GM23338 (cell line): ENCODE data around the gene MYO7B. TPM values are rescaled to one million over a fixed set of nuclear protein-coding genes. Genes with fewer than 3 reads are reported as not detected.

Experiments
- ATAC-seq: fragments of 200-7000 bp; cut with Tn5 transposase; 3 replicates; pipeline ENCODE4 v1.9.1; 2020
- DNase-seq: peaks from one replicate; pipeline ENCODE4 v3.0.0-alpha.2; 2015; ENCODE audit warnings: low spot score
- H2AFZ ChIP-seq: fragments of 200-600 bp; sonication (generic); 2 replicates; pipeline ENCODE4 v1.8.0; 2016; ENCODE audit warnings: antibody characterized with exemption, mild to moderate bottlenecking, moderate library complexity
- H3F3A ChIP-seq: fragments of 200-600 bp; sonication (generic); replicated peaks from 2 replicates; pipeline ENCODE4 v1.8.0; 2017; ENCODE audit warnings: antibody characterized with exemption, mixed run types, low read depth
- H3K27ac ChIP-seq: fragments of 200-600 bp; sonication (generic); 2 replicates; pipeline ENCODE4 v1.6.1; 2016; ENCODE audit warnings: low read depth
- H3K27me3 ChIP-seq: fragments of 200-600 bp; sonication (generic); 2 replicates; pipeline ENCODE4 v1.8.0; 2016; ENCODE audit warnings: mild to moderate bottlenecking, mixed run types, moderate library complexity; ENCODE audit not compliant: insufficient read depth
- H3K36me3 ChIP-seq: fragments of 200-600 bp; sonication (generic); 2 replicates; pipeline ENCODE4 v1.8.0; 2016; ENCODE audit warnings: mild to moderate bottlenecking; ENCODE audit not compliant: insufficient read depth
- H3K4me1 ChIP-seq: fragments of 200-600 bp; sonication (generic); 2 replicates; pipeline ENCODE4 v1.8.0; 2016; ENCODE audit warnings: mild to moderate bottlenecking, moderate library complexity; ENCODE audit not compliant: insufficient read depth
- H3K4me2 ChIP-seq: fragments of 200-600 bp; sonication (generic); 2 replicates; pipeline ENCODE4 v1.7.1; 2017; ENCODE audit warnings: mixed run types
- H3K4me3 ChIP-seq: fragments of 200-600 bp; sonication (generic); 2 replicates; pipeline ENCODE4 v1.6.1; 2016; ENCODE audit warnings: mixed run types
- H3K79me2 ChIP-seq: fragments of 200-600 bp; sonication (generic); replicated peaks from 2 replicates; pipeline ENCODE4 v1.8.0; 2017; ENCODE audit warnings: mild to moderate bottlenecking; ENCODE audit not compliant: insufficient read depth
- H3K9me2 ChIP-seq: fragments of 200-600 bp; sonication (generic); 2 replicates; pipeline ENCODE4 v1.8.0; 2017; ENCODE audit not compliant: insufficient read depth
- H4K20me1 ChIP-seq: fragments of 200-600 bp; sonication (generic); replicated peaks from 2 replicates; pipeline ENCODE4 v1.8.0; 2017; ENCODE audit warnings: mild to moderate bottlenecking; ENCODE audit not compliant: insufficient read depth
- H3K27ac Mint-ChIP-seq: 2 replicates; pipeline ENCODE4 v1.8.0; 2020; ENCODE audit warnings: inconsistent platforms, mild to moderate bottlenecking, moderate library complexity, mixed read lengths
- H3K27me3 Mint-ChIP-seq: 3 replicates; pipeline ENCODE4 v1.8.0; 2022; ENCODE audit warnings: low read depth, mild to moderate bottlenecking, moderate library complexity, mixed read lengths, inconsistent platforms; ENCODE audit not compliant: insufficient read depth, poor library complexity
- H3K36me3 Mint-ChIP-seq: 3 replicates; pipeline ENCODE4 v1.8.0; 2021; ENCODE audit warnings: low read depth, mild to moderate bottlenecking, inconsistent platforms, moderate library complexity, mixed read lengths
- H3K4me1 Mint-ChIP-seq: 3 replicates; pipeline ENCODE4 v1.8.0; 2020; ENCODE audit warnings: mild to moderate bottlenecking, inconsistent platforms, mixed read lengths
- H3K4me3 Mint-ChIP-seq: 3 replicates; pipeline ENCODE4 v1.8.0; 2021; ENCODE audit warnings: moderate library complexity, mild to moderate bottlenecking, inconsistent platforms, mixed read lengths
- H3K9me3 Mint-ChIP-seq: 3 replicates; pipeline ENCODE4 v1.8.0; 2020; ENCODE audit warnings: moderate library complexity, mild to moderate bottlenecking, inconsistent platforms, mixed read lengths
- CTCF ChIP-seq, 2 experiments: fragments of 200-600 bp in 1 of 2; sonication (generic) in 1 of 2; conservative IDR thresholded peaks; 2 replicates each; pipeline versions ENCODE4 v1.5.1 to v1.6.1; 2016 to 2017; ENCODE audit warnings: antibody characterized with exemption in 2 of 2, low read depth in 2 of 2, mild to moderate bottlenecking in 2 of 2, moderate library complexity in 1 of 2
- ETS1 ChIP-seq: IDR thresholded peaks from 2 replicates; pipeline ENCODE4 v1.6.1; 2016; ENCODE audit warnings: antibody characterized with exemption
- EZH2 ChIP-seq: fragments of 200-600 bp; sonication (generic); IDR thresholded peaks from one replicate; pipeline ENCODE4 v1.8.0; 2017; ENCODE audit warnings: antibody characterized with exemption, mild to moderate bottlenecking, low read depth; ENCODE audit not compliant: unreplicated experiment
- EZH2phosphoT487 ChIP-seq: fragments of 200-600 bp; sonication (generic); IDR thresholded peaks from one replicate; pipeline ENCODE4 v1.8.1; 2018; ENCODE audit warnings: antibody characterized with exemption; ENCODE audit not compliant: unreplicated experiment
- NANOG ChIP-seq: IDR thresholded peaks from 2 replicates; pipeline ENCODE4 v1.6.1; 2016; ENCODE audit warnings: antibody characterized with exemption, borderline replicate concordance
- POLR2AphosphoS5 ChIP-seq: IDR thresholded peaks from 2 replicates; pipeline ENCODE4 v1.6.1; 2016; ENCODE audit warnings: antibody characterized with exemption, low read depth
- REST ChIP-seq: IDR thresholded peaks from one replicate; pipeline ENCODE4 v1.6.1; 2018; ENCODE audit warnings: antibody characterized with exemption; ENCODE audit not compliant: unreplicated experiment
- STAT1 ChIP-seq: IDR thresholded peaks from one replicate; pipeline ENCODE4 v1.6.1; 2016; ENCODE audit warnings: antibody characterized with exemption; ENCODE audit not compliant: unreplicated experiment
- ZNF114 ChIP-seq: fragments of 250-450 bp; sonication (Bioruptor Pico); IDR thresholded peaks from 2 replicates; pipeline ENCODE4 v1.5.0; 2020; ENCODE audit warnings: mild to moderate bottlenecking, moderate library complexity
- ZNF331 ChIP-seq: fragments of 250-450 bp; sonication (Bioruptor Pico); IDR thresholded peaks from 2 replicates; pipeline ENCODE4 v1.5.0; 2020; ENCODE audit warnings: low read depth, mild to moderate bottlenecking, moderate library complexity
- ZNF462 ChIP-seq: fragments of 250-450 bp; sonication (Bioruptor Pico); IDR thresholded peaks from 2 replicates; pipeline ENCODE4 v1.5.0; 2020; ENCODE audit warnings: mild to moderate bottlenecking, moderate library complexity
- polyA plus RNA-seq: library from polyadenylated mRNA; unstranded; fragments of >200 nt; fragmentation: Nextera tagmentation; extraction: Ambion mirVana; gene quantifications from 2 replicates; pipeline ENCODE4 v1.2.1, GENCODE V29; 2016
- total RNA-seq: library from RNA; depleted of rRNA; stranded (reverse); fragments of >200 nt; shearing (Covaris generic); gene quantifications from 2 replicates; pipeline ENCODE4 v1.2.3, GENCODE V29; 2014

The MYO7B gene
- total and polyA plus RNA-seq, 2 experiments from 2014 or later: not detected

- TF ChIP-seq ZNF462 (CRISPR knock-in tag): no peak
- no peak for TF ChIP-seq ZNF114 (CRISPR knock-in tag)
- TF ChIP-seq ETS1: no peak
- no peak for TF ChIP-seq NANOG
- TF ChIP-seq EZH2phosphoT487: no peak
- TF ChIP-seq POLR2AphosphoS5: no peak
- no peak for TF ChIP-seq STAT1
These were observed 49.9 kb downstream of the MYO7B start (continued) for GRCh38 chr2:127585270-127585807.

- H3K4me1 Mint-ChIP-seq: peaks cover 18% of the 10 kb centered on the region
- Histone ChIP-seq H3K9me2 (no peaks in the 10 kb centered on the region), H3K4me2 (no peak overlapping the region), H3K27ac (no peak overlapping the region), H3K36me3 (no peaks in the 10 kb centered on the region), H3F3A (no peaks in the 10 kb centered on the region), H3K27me3 (no peaks in the 10 kb centered on the region), H2AFZ (peak overlapping the region; percentile 25; the same call in 1 of the 2 replicates), H3K79me2 (no peaks in the 10 kb centered on the region), H3K4me3 (no peak overlapping the region), H3K4me1 (no peaks in the 10 kb centered on the region), H4K20me1 (no peaks in the 10 kb centered on the region)
- H3K36me3 Mint-ChIP-seq: no peaks in the 10 kb centered on the region; the same call in 2 of the 3 replicates
- peaks cover 2% of the 10 kb centered on the region for H3K27me3 Mint-ChIP-seq
- DNase-seq: no peak
- H3K4me3 Mint-ChIP-seq: no peak overlapping the region
- ATAC-seq: no peak
- peak overlapping the region; percentile 11; the same call in 1 of the 2 replicates for H3K27ac Mint-ChIP-seq
- 0 out of 3 replicates have a peak, but pooled peaks cover 3% of the 10 kb centered on the region for H3K9me3 Mint-ChIP-seq
- TF ChIP-seq CTCF (conservative IDR thresholded peaks at IDR 0.05; ENCODE audit: low read depth in 2 of 2): no peak
- TF ChIP-seq NANOG: no peak
- TF ChIP-seq ZNF331 (CRISPR knock-in tag): no peak
- TF ChIP-seq STAT1: no peak
- no peak for TF ChIP-seq REST
- no peak for TF ChIP-seq EZH2
- TF ChIP-seq ZNF114 (CRISPR knock-in tag): no peak
- TF ChIP-seq POLR2AphosphoS5: no peak
- TF ChIP-seq EZH2phosphoT487: no peak
These were observed 50.7 kb downstream of the MYO7B start for GRCh38 chr2:127586136-127586535.
